HCT116 (cell line): ENCODE measurements around the gene NFS1. TPM values are rescaled to one million over a fixed set of nuclear protein-coding genes. Genes with fewer than 3 reads are reported as not detected.

ENCODE experiments used
- ATAC-seq: fragments of 200-7000 bp; cut with Tn5 transposase; 2 replicates; pipeline ENCODE4 v1.9.1; 2020; ENCODE audit warnings: mild to moderate bottlenecking, moderate library complexity
- BruUV-seq: library from RNA; stranded (reverse); fragments of 400-500 nt; replicated peaks from 2 replicates; lab custom pipeline; 2021; lab: Mats Ljungman, UMichigan
- CTCF ChIA-PET: fragments of 300-600 bp; sonication (Branson Sonifier 250); formaldehyde crosslinking; loops from one replicate; lab custom pipeline; 2021; ENCODE audit warnings: antibody characterized with exemption; lab: Charles Lee
- POLR2A ChIA-PET: fragments of 300-600, 350-600 bp; sonication (Branson Sonifier 250); formaldehyde crosslinking; loops from one replicate; lab custom pipeline; 2021; ENCODE audit warnings: antibody characterized with exemption; lab: Charles Lee
- RAD21 ChIA-PET, 2 experiments: fragments of 300-600 bp; sonication (Branson Sonifier 250); formaldehyde crosslinking; loops; one replicate each; lab custom pipeline; 2023; ENCODE audit warnings: low total read pairs in 2 of 2; ENCODE audit not compliant: uncharacterized antibody in 2 of 2, unreplicated experiment in 2 of 2, low non-redundant PET in 1 of 2; lab: Charles Lee
- DNase-seq: peaks from one replicate; pipeline ENCODE4 v3.0.0-alpha.2; 2010; ENCODE audit warnings: low read depth, low spot score
- H2AFZ ChIP-seq: fragments of 200-600 bp; shearing (Covaris generic), sonication (generic); 2 replicates; pipeline ENCODE4 v1.6.1; 2017; ENCODE audit warnings: low read depth, mixed run types, mixed read lengths, antibody characterized with exemption, low read length; ENCODE audit not compliant: poor library complexity, severe bottlenecking
- H3K27ac ChIP-seq: 2 replicates; pipeline ENCODE4 v1.5.1; 2012; ENCODE audit warnings: low read depth, low read length
- H3K27me3 ChIP-seq: fragments of 200-600 bp; sonication (generic); 2 replicates; pipeline ENCODE4 v1.6.1; 2016; ENCODE audit warnings: mixed run types, low read length, mixed read lengths; ENCODE audit not compliant: insufficient read depth
- H3K36me3 ChIP-seq, 2 experiments: fragments of 200-500 bp in 1 of 2; fragments of 200-600 bp in 1 of 2; sonication (Bioruptor generic) in 1 of 2; sonication (generic) in 1 of 2; 2 replicates each; pipeline versions ENCODE4 v1.5.1 to v1.6.1; 2014 to 2016; ENCODE audit warnings: low read length in 2 of 2, inconsistent platforms in 1 of 2, mixed read lengths in 1 of 2, mixed run types in 1 of 2; ENCODE audit not compliant: insufficient read depth in 2 of 2, control insufficient read depth in 1 of 2
- H3K4me1 ChIP-seq, 2 experiments: fragments of 200-600 bp in 1 of 2; sonication (generic) in 1 of 2; 2 replicates each; pipeline versions ENCODE4 v1.5.1 to v1.6.1; 2012 to 2017; ENCODE audit warnings: low read length in 2 of 2, inconsistent platforms in 1 of 2, mild to moderate bottlenecking in 1 of 2, mixed read lengths in 1 of 2, mixed run types in 1 of 2, moderate library complexity in 1 of 2; ENCODE audit not compliant: insufficient read depth in 2 of 2, control insufficient read depth in 1 of 2
- H3K4me2 ChIP-seq: fragments of 200-600 bp; sonication (generic); 2 replicates; pipeline ENCODE4 v1.6.1; 2017; ENCODE audit warnings: mixed run types, low read length, mixed read lengths
- H3K4me3 ChIP-seq, 2 experiments: fragments of 200-600 bp in 1 of 2; sonication (generic) in 1 of 2; replicated peaks in 1 of 2; 2 replicates each; pipeline ENCODE4 v1.5.1; 2011 to 2016; ENCODE audit warnings: low read length in 2 of 2, control low read depth in 1 of 2, low read depth in 1 of 2, mild to moderate bottlenecking in 1 of 2, mixed read lengths in 1 of 2, mixed run types in 1 of 2
- H3K79me2 ChIP-seq: fragments of 200-600 bp; sonication (generic); 2 replicates; pipeline ENCODE4 v1.6.1; 2017; ENCODE audit warnings: mild to moderate bottlenecking, mixed run types, low read length, moderate library complexity, mixed read lengths; ENCODE audit not compliant: insufficient read depth
- H3K9ac ChIP-seq: fragments of 200-600 bp; sonication (generic); 2 replicates; pipeline ENCODE4 v1.6.1; 2016; ENCODE audit warnings: low read length, mixed read lengths
- H3K9me2 ChIP-seq: fragments of 200-600 bp; sonication (generic), shearing (Covaris generic); 2 replicates; pipeline ENCODE4 v1.6.1; 2017; ENCODE audit warnings: mixed run types, mild to moderate bottlenecking, moderate library complexity; ENCODE audit not compliant: insufficient read depth
- H3K9me3 ChIP-seq, 2 experiments: fragments of 200-500 bp in 1 of 2; fragments of 200-600 bp in 1 of 2; sonication (Bioruptor generic) in 1 of 2; sonication (generic) in 1 of 2; 2 replicates each; pipeline ENCODE4 v1.6.1; 2014 to 2017; ENCODE audit warnings: low read length in 2 of 2, mixed read lengths in 2 of 2, inconsistent platforms in 1 of 2, low read depth in 1 of 2, mild to moderate bottlenecking in 1 of 2, mixed run types in 1 of 2, moderate library complexity in 1 of 2; ENCODE audit not compliant: control insufficient read depth in 1 of 2, insufficient read depth in 1 of 2
- H4K20me1 ChIP-seq: fragments of 200-600 bp; sonication (generic), shearing (Covaris generic); 2 replicates; pipeline ENCODE4 v1.6.1; 2017; ENCODE audit warnings: mixed run types, mild to moderate bottlenecking, moderate library complexity; ENCODE audit not compliant: insufficient read depth
- EZH2 ChIP-seq: fragments of 200-600 bp; sonication (generic); IDR thresholded peaks from 2 replicates; pipeline ENCODE4 v1.6.1; 2017; ENCODE audit warnings: antibody characterized with exemption, mixed run types
- FOSL1 ChIP-seq: IDR thresholded peaks from 2 replicates; pipeline ENCODE4 v1.6.1; 2012; ENCODE audit warnings: low read depth
- intact Hi-C: fragments of 100-400 bp; cut with micrococcal nuclease; formaldehyde crosslinking; loops from 2 replicates; pipeline ENCODE4 v1.10.0; 2022
- total RNA-seq: library from RNA; stranded (reverse); gene quantifications from one replicate; pipeline ENCODE4 v1.2.1, GENCODE V29; 2021; ENCODE audit not compliant: unreplicated experiment

Gene NFS1
- total RNA-seq, 1 experiment from 2014 or later: 33.9 TPM

GRCh38 chr20:35653430-35653734 is 45.8 kb downstream of the NFS1 start:
- no peak for ATAC-seq
- Histone ChIP-seq H4K20me1 (peaks cover 76% of the 10 kb centered on the region), H3K9ac (no peak overlapping the region), H3K4me2 (no peak overlapping the region), H3K9me3 (no peaks in the 10 kb centered on the region), H3K9me2 (no peaks in the 10 kb centered on the region), H3K27me3 (no peaks in the 10 kb centered on the region), H3K79me2 (peaks cover 100% of the 10 kb centered on the region), H3K4me3 (no peak overlapping the region), H3K36me3 (peaks cover 14 to 60% of the 10 kb centered on the region in 2 experiments), H3K27ac (no peak overlapping the region), H3K4me1 (no peaks in the 10 kb centered on the region), H2AFZ (no peak overlapping the region)
- BruUV-seq: no TSS peak
- intact Hi-C loops: no loop called here
- RAD21 ChIA-PET: no interaction called here
- DNase-seq: no peak
- CTCF ChIA-PET: no interaction called here
- POLR2A ChIA-PET: no interaction called here
- no peak for TF ChIP-seq FOSL1

- Histone ChIP-seq H3K9ac (no peak overlapping the region), H3K4me3 (no peak overlapping the region), H3K27ac (no peak overlapping the region), H2AFZ (no peak overlapping the region), H3K9me2 (no peaks in the 10 kb centered on the region), H3K4me2 (no peak overlapping the region), H3K9me3 (no peaks in the 10 kb centered on the region), H3K27me3 (no peaks in the 10 kb centered on the region), H3K4me1 (no peaks in the 10 kb centered on the region), H3K36me3 (peaks cover 14 to 60% of the 10 kb centered on the region in 2 experiments), H4K20me1 (peaks cover 76% of the 10 kb centered on the region), H3K79me2 (peaks cover 100% of the 10 kb centered on the region)
- no TSS peak for BruUV-seq
- no peak for TF ChIP-seq EZH2
- CTCF ChIA-PET: no interaction called here
- POLR2A ChIA-PET: no interaction called here
- RAD21 ChIA-PET: no interaction called here
- intact Hi-C loops: no loop called here
- DNase-seq: no peak
- ATAC-seq: no peak
Measured at GRCh38 chr20:35652641-35653429, 46.3 kb downstream of the NFS1 start.
